ENCODE data around the gene MKLN1. TPM values are rescaled to one million over a fixed set of nuclear protein-coding genes. Genes with fewer than 3 reads are reported as not detected.

MKLN1 gene
- total and polyA plus RNA-seq, 2 of the 13 experiments (the other 11 are each of a cell fraction or from before 2014, with no cell fraction given) = 33.6 to 43.5 TPM

DNA sequence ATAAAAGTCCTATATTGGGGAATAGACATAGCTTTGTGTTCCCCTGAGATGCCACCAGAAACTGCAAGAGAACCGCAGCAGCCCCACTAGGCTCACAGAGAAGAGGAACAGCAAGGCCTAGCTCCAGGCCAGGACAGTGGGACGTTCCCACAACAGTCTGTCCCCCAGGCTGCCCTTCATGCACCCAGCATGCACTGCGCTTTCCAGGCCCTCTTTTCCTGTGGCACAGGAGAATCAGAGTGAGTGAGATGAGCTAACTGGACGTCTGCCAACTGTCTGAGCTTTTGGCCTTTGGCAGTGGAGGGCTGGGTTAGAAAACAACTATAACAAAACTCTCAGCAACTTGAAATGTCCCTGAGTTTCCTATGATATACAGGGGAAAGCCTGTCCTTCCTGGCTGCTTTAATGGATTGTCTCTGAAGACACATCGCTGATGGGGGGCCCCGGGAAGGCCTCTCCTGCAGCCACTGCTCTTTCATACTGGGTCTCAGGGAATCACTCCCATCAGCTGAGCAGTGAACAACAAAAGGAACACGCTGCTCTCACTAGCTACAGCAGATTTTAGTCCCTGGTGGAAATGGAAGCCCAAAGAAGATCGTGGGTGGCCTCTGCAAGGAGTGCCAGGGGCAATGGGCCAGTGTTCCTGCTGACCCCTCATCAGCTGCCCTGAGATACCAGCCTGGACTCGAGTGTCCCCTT is 175.3 kb downstream of the MKLN1 start (continued):
- TF ChIP-seq ZNF788 (CRISPR knock-in tag; IDR thresholded peaks at IDR 0.05; ENCODE audit: borderline replicate concordance) (no peak), ZNF33B (CRISPR knock-in tag; IDR thresholded peaks at IDR 0.05) (0 out of 2 replicates have a peak, but pooled peaks have one; percentile 39), SALL1 (CRISPR knock-in tag; IDR thresholded peaks at IDR 0.05) (0 out of 2 replicates have a peak, but pooled peaks have one; percentile 15), KDM2A (CRISPR knock-in tag; IDR thresholded peaks at IDR 0.05; ENCODE audit: borderline replicate concordance, low read depth) (peak; percentile 58), ZNF331 (CRISPR knock-in tag; IDR thresholded peaks at IDR 0.05) (peak; percentile 30; the same call in 1 of the 2 replicates), ZNF143 (CRISPR knock-in tag; IDR thresholded peaks at IDR 0.05) (peak; percentile 87), THAP11 (CRISPR knock-in tag; IDR thresholded peaks at IDR 0.05) (0 out of 2 replicates have a peak, but pooled peaks have one; percentile 15), TEAD3 (CRISPR knock-in tag; optimal IDR thresholded peaks at IDR 0.05; ENCODE audit: borderline replicate concordance) (no peak), SOX6 (IDR thresholded peaks at IDR 0.05) (no peak), SOX6 (CRISPR knock-in tag; IDR thresholded peaks at IDR 0.05) (peak; percentile 35; the same call in 1 of the 2 replicates), ERF (CRISPR knock-in tag; IDR thresholded peaks at IDR 0.05) (0 out of 2 replicates have a peak, but pooled peaks have one; percentile 29), SAP130 (CRISPR knock-in tag; IDR thresholded peaks at IDR 0.05; ENCODE audit: low read depth) (peak; percentile 39), PHF21A (CRISPR knock-in tag; IDR thresholded peaks at IDR 0.05) (peak; percentile 28), ZFY (CRISPR knock-in tag; IDR thresholded peaks at IDR 0.05) (peak; percentile 71), SETDB1 (CRISPR knock-in tag; IDR thresholded peaks at IDR 0.05; ENCODE audit: borderline replicate concordance) (no peak), ZNF598 (CRISPR knock-in tag; IDR thresholded peaks at IDR 0.05; ENCODE audit: borderline replicate concordance) (0 out of 2 replicates have a peak, but pooled peaks have one; percentile 28), FOSL1 (CRISPR knock-in tag; IDR thresholded peaks at IDR 0.05; ENCODE audit: borderline replicate concordance) (no peak), POLR2G (IDR thresholded peaks at IDR 0.05; ENCODE audit: low read depth, low read length) (peak; percentile 70), MED8 (CRISPR knock-in tag; IDR thresholded peaks at IDR 0.05; ENCODE audit: insufficient replicate concordance) (no peak), ZNF558 (CRISPR knock-in tag; IDR thresholded peaks at IDR 0.05; ENCODE audit: borderline replicate concordance) (0 out of 2 replicates have a peak, but pooled peaks have one; percentile 37)
- TF ChIP-seq, protein P1, sequence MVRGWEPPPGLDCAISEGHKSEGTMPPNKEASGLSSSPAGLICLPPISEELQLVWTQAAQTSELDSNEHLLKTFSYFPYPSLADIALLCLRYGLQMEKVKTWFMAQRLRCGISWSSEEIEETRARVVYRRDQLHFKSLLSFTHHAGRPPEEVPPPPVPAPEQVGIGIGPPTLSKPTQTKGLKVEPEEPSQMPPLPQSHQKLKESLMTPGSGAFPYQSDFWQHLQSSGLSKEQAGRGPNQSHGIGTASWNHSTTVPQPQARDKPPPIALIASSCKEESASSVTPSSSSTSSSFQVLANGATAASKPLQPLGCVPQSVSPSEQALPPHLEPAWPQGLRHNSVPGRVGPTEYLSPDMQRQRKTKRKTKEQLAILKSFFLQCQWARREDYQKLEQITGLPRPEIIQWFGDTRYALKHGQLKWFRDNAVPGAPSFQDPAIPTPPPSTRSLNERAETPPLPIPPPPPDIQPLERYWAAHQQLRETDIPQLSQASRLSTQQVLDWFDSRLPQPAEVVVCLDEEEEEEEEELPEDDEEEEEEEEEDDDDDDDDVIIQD (CRISPR knock-in tag; IDR thresholded peaks at IDR 0.05; ENCODE audit: low read depth) = 0 out of 2 replicates have a peak, but pooled peaks have one; percentile 48
- TF ChIP-seq, protein P2, sequence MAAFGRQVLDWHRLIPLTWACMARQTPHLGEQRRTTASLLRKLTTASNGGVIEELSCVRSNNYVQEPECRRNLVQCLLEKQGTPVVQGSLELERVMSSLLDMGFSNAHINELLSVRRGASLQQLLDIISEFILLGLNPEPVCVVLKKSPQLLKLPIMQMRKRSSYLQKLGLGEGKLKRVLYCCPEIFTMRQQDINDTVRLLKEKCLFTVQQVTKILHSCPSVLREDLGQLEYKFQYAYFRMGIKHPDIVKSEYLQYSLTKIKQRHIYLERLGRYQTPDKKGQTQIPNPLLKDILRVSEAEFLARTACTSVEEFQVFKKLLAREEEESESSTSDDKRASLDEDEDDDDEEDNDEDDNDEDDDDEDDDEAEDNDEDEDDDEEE (CRISPR knock-in tag; IDR thresholded peaks at IDR 0.05) = 0 out of 2 replicates have a peak, but pooled peaks have one; percentile 57
- TF ChIP-seq, protein P3, sequence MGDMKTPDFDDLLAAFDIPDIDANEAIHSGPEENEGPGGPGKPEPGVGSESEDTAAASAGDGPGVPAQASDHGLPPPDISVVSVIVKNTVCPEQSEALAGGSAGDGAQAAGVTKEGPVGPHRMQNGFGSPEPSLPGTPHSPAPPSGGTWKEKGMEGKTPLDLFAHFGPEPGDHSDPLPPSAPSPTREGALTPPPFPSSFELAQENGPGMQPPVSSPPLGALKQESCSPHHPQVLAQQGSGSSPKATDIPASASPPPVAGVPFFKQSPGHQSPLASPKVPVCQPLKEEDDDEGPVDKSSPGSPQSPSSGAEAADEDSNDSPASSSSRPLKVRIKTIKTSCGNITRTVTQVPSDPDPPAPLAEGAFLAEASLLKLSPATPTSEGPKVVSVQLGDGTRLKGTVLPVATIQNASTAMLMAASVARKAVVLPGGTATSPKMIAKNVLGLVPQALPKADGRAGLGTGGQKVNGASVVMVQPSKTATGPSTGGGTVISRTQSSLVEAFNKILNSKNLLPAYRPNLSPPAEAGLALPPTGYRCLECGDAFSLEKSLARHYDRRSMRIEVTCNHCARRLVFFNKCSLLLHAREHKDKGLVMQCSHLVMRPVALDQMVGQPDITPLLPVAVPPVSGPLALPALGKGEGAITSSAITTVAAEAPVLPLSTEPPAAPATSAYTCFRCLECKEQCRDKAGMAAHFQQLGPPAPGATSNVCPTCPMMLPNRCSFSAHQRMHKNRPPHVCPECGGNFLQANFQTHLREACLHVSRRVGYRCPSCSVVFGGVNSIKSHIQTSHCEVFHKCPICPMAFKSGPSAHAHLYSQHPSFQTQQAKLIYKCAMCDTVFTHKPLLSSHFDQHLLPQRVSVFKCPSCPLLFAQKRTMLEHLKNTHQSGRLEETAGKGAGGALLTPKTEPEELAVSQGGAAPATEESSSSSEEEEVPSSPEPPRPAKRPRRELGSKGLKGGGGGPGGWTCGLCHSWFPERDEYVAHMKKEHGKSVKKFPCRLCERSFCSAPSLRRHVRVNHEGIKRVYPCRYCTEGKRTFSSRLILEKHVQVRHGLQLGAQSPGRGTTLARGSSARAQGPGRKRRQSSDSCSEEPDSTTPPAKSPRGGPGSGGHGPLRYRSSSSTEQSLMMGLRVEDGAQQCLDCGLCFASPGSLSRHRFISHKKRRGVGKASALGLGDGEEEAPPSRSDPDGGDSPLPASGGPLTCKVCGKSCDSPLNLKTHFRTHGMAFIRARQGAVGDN (CRISPR knock-in tag; IDR thresholded peaks at IDR 0.05) = peak; percentile 75
- TF ChIP-seq, protein P4, sequence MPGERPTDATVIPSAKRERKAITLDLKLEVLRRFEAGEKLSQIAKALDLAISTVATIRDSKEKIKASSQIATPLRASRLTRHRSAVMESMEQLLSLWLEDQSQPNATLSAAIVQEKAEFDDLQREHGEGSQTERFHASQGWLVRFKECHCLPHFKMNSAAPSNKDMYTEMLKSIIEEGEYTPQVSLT (CRISPR knock-in tag; IDR thresholded peaks at IDR 0.05; ENCODE audit: borderline replicate concordance, low read depth) = no peak

Data from HepG2 (cell line).